Fibroblast of upper back skin (primary cell): Measurements from ENCODE around the gene LRG1.

Experiments
- DNase-seq: peaks from one replicate; pipeline ENCODE4 v3.0.0-alpha.2; 2013

The LRG1 gene

DNA sequence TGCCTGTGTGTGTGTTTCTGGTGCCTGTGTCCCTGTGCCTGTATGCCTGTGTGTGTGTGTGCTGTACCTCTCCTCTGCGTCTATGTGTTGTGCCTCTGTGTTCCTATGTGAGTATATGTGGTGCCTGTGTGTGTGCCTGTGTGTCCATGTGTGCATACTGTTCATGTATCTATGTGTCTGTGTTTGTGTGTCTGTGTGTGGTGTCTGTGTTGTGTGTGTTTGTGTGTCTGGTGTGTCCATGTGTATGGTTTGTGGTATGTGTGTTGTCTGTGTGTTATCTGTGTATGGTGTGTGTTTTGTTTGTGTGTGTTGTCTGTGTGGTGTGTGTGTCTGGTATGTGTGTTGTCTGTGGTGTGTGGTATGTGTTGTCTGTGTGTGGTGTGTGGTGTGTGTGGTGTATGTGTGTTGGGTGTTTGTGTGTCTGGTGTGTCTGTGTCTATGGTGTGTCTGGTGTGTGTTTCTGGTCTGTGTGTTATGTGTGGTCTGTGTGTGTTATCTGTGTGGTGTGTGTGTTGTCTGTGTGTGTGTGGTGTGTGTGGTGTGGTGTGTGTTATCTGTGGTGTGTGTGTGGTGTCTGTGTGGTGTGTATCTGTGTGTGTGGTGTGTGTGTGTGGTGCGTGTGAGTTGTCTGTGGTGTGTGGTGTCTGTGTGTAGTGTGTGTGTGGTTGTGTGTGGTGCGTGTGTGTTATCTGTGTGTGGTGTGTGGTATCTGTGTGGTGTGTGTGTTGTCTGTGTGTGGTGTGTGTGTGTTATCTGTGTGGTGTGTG, 47.3 kb downstream of the LRG1 start:
- no peak for DNase-seq

DNA sequence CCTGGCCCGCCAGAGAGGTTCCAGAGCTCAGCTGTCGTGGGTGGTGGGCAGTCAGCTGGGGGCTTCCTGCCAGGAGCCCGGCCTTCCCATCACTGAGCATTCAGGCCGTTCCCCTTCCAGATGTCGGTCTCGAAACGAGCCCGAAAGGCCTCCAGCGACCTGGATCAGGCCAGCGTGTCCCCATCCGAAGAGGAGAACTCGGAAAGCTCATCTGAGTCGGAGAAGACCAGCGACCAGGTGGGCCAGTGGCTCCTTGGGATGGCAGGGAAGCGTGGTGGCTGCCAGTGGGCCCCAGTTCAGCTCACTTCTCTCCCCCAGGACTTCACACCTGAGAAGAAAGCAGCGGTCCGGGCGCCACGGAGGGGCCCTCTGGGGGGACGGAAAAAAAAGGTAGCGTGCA, 48.4 kb downstream of the LRG1 start:
- DNase-seq: no peak

DNA sequence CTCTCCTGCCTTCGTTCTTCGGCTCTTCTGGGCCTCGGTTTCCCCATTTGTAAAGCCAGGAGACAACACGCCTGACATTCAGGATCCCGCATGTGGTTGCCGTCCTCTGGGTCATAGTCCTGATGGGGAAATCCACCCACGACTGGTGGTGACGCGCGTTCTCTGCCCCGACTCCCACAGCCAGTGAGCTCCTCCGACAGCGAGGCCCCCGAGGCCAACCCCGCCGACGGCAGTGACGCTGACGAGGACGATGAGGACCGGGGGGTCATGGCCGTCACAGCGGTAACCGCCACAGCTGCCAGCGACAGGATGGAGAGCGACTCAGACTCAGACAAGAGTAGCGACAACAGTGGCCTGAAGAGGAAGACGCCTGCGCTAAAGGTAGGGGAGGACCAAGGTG, 51.3 kb downstream of the LRG1 start:
- DNase-seq: no peak

DNA sequence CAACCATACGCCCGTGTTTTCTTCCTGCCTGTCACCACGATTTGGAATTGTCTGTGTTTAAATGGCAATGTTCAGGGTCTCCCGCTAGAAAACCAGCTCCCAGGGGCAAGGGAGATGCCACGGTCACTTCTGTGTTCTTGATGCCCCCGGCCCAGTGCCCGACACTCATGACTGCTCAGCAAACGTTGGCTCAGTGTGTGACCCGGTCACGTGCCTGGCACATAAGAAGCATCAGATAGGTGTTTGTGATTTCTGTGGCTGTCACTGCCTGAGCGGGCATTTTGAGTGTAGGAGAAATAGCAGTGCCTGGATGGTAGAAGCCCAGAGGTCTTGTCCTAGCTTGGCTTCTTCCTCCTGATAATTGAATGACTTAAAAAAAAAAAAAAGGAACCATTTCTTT, 52.3 kb downstream of the LRG1 start:
- no peak for DNase-seq
